ENCODE data around the gene ABHD5. TPM values are rescaled to one million over a fixed set of nuclear protein-coding genes. Genes with fewer than 3 reads are reported as not detected.

ABHD5 gene
- total RNA-seq, 1 experiment from 2014 or later: 13.6 TPM

GRCh38 chr3:43773273-43774094, 82.7 kb downstream of the ABHD5 start:
- DNase-seq (ENCODE audit: extremely low read depth, low read depth): peak; percentile 66

GRCh38 chr3:43774799-43775198, 84.1 kb downstream of the ABHD5 start:
- DNase-seq (ENCODE audit: extremely low read depth, low read depth): no peak

- DNase-seq (ENCODE audit: extremely low read depth, low read depth): no peak
Measured at GRCh38 chr3:43776101-43776500, 85.4 kb downstream of the ABHD5 start.

- no peak for DNase-seq (ENCODE audit: extremely low read depth, low read depth)
Measured at GRCh38 chr3:43779850-43780249, 89.1 kb downstream of the ABHD5 start.

- no peak for DNase-seq (ENCODE audit: extremely low read depth, low read depth)
Measured at GRCh38 chr3:43782541-43782940, 91.8 kb downstream of the ABHD5 start.

Other genes starting within 250 kb of the ABHD5 start
- gene ANO10, start 68.9 kb upstream of the ABHD5 start, total RNA-seq (2014; rRNA removed; shearing (Covaris generic)): 10.4 and 11.1 TPM in 2 replicates